ENCODE data around the gene MEIOSIN.
A peak's percentile ranks its signal among the peaks of the same experiment; 100 is the strongest.
"Not testable (repeated sequence)": the region's sequence is repeated elsewhere in the genome, so short reads cannot be mapped to it uniquely, and the experiment has no call there.

MEIOSIN gene

GRCh38 chr19:45728683-45729082 lies 4.6 kb upstream of the MEIOSIN start:
- FAIRE-seq, result not testable (repeated sequence)

- FAIRE-seq, result no peak
Measured at GRCh38 chr19:45729800-45730290, 3.4 kb upstream of the MEIOSIN start.

GRCh38 chr19:45730368-45731288 lies 2.6 kb upstream of the MEIOSIN start, which contains the start of gene FBXO46:
Gene FBXO46, minus strand, starts transcription at chr19:45730896. Its CDS starts 17,401 bp downstream, at chr19:45713495.
- FAIRE-seq, result peak; percentile 93

GRCh38 chr19:45739498-45740439 lies 6.5 kb downstream of the MEIOSIN start:
- FAIRE-seq, result no peak

GRCh38 chr19:45742969-45743368 lies 9.7 kb downstream of the MEIOSIN start:
- FAIRE-seq, result no peak

GRCh38 chr19:45745606-45746005 lies 12.4 kb downstream of the MEIOSIN start:
- FAIRE-seq, result no peak

- no peak for FAIRE-seq
Measured at GRCh38 chr19:45746866-45747265, 13.6 kb downstream of the MEIOSIN start.

- no peak for FAIRE-seq
Measured at GRCh38 chr19:45747513-45747912, 14.3 kb downstream of the MEIOSIN start.

GRCh38 chr19:45751483-45751882 lies 18.2 kb downstream of the MEIOSIN start:
- FAIRE-seq, result not testable (repeated sequence)

- FAIRE-seq, result no peak
Measured at GRCh38 chr19:45752639-45753038, 19.4 kb downstream of the MEIOSIN start.

- FAIRE-seq, result no peak
Measured at GRCh38 chr19:45753548-45753947, 20.3 kb downstream of the MEIOSIN start.

- no peak for FAIRE-seq
Measured at GRCh38 chr19:45754323-45754722, 21.1 kb downstream of the MEIOSIN start.

GRCh38 chr19:45757695-45758094 lies 24.5 kb downstream of the MEIOSIN start:
- no peak for FAIRE-seq

- FAIRE-seq, result no peak
Measured at GRCh38 chr19:45758921-45759320, 25.7 kb downstream of the MEIOSIN start.

- no peak for FAIRE-seq
Measured at GRCh38 chr19:45761714-45762113, 28.5 kb downstream of the MEIOSIN start.

- no peak for FAIRE-seq
Measured at GRCh38 chr19:45762870-45763631, 29.8 kb downstream of the MEIOSIN start.

- no peak for FAIRE-seq
Measured at GRCh38 chr19:45763691-45764294, 30.6 kb downstream of the MEIOSIN start.

GRCh38 chr19:45764475-45764874 lies 31.2 kb downstream of the MEIOSIN start:
- FAIRE-seq, result no peak

- no peak for FAIRE-seq
Measured at GRCh38 chr19:45764945-45765701, 31.9 kb downstream of the MEIOSIN start.

- FAIRE-seq, result no peak
Measured at GRCh38 chr19:45765702-45766295, 32.6 kb downstream of the MEIOSIN start.
